Transverse colon (tissue), 4 donors: Measurements from ENCODE around the gene GPX5.

Source experiments
- EP300 ChIP-seq: sonication (generic); formaldehyde crosslinking; IDR thresholded peaks from one replicate; pipeline ENCODE4 v1.6.1; 2017; ENCODE audit warnings: antibody characterized with exemption, low read depth
- POLR2A ChIP-seq: fragments of 450-650 bp; IDR thresholded peaks from one replicate; pipeline ENCODE4 v1.6.1; 2016; ENCODE audit warnings: antibody characterized with exemption, mild to moderate bottlenecking, moderate library complexity
- POLR2AphosphoS5 ChIP-seq, 3 donors: sonication (generic); formaldehyde crosslinking; IDR thresholded peaks; one replicate each; pipeline ENCODE4 v1.6.1; 2016; ENCODE audit warnings: antibody characterized with exemption in 3 of 3
- TF ChIP-seq, protein P1 (sequence below), 5 experiments: fragments of 200-600 bp in 3 of 5; fragments of 450-650 bp in 2 of 5; sonication (generic) in 3 of 5; IDR thresholded peaks; 1 replicate in 2 of 5; 2 replicates in 3 of 5; pipeline ENCODE4 v1.5.1; 2016 to 2017; ENCODE audit warnings: antibody characterized with exemption in 5 of 5, inconsistent platforms in 3 of 5, mild to moderate bottlenecking in 2 of 5, moderate library complexity in 1 of 5

DNA sequence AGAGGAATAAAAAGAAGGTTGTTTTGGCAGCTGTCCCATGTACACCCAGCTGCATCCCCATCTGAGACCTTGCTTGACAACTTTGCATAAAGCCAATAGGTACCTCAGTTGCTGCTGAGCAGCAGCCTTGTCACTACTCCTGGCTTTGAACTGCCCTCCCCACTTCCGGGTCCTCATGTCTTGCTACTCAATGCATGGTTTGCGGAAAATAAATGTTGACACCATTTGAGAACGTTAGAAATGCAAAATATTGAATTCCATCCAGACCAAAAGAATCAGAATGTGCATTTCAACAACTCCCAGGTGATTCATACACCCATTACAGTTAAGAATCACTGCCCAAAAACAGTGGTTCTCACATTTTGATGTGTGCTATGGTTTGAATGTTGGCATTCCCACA is 32.9 kb downstream of the GPX5 start:
- TF ChIP-seq, protein P1, sequence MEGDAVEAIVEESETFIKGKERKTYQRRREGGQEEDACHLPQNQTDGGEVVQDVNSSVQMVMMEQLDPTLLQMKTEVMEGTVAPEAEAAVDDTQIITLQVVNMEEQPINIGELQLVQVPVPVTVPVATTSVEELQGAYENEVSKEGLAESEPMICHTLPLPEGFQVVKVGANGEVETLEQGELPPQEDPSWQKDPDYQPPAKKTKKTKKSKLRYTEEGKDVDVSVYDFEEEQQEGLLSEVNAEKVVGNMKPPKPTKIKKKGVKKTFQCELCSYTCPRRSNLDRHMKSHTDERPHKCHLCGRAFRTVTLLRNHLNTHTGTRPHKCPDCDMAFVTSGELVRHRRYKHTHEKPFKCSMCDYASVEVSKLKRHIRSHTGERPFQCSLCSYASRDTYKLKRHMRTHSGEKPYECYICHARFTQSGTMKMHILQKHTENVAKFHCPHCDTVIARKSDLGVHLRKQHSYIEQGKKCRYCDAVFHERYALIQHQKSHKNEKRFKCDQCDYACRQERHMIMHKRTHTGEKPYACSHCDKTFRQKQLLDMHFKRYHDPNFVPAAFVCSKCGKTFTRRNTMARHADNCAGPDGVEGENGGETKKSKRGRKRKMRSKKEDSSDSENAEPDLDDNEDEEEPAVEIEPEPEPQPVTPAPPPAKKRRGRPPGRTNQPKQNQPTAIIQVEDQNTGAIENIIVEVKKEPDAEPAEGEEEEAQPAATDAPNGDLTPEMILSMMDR (IDR thresholded peaks at IDR 0.05): no peak
- TF ChIP-seq POLR2A (no peak), POLR2AphosphoS5 (IDR thresholded peaks at IDR 0.05) (no peak), EP300 (no peak)
